GM12892 (cell line): ENCODE measurements around the gene EVI5L.

Experiments used
- DNase-seq: peaks from one replicate; pipeline ENCODE4 v3.0.0; 2011; ENCODE audit not compliant: insufficient read length
- FAIRE-seq: peaks from 2 replicates; lab custom pipeline; 2011; peaks lifted over from hg19 to GRCh38; lab: Jason Lieb, UNC
- POLR2A ChIP-seq: IDR thresholded peaks from 2 replicates; pipeline ENCODE4 v1.6.1; 2011; ENCODE audit warnings: low read depth, low read length, control low read depth
- POLR2AphosphoS5 ChIP-seq: IDR thresholded peaks from 2 replicates; pipeline ENCODE4 v1.6.1; 2011; ENCODE audit warnings: low read depth, low read length, control low read depth
- TAF1 ChIP-seq: IDR thresholded peaks from 2 replicates; pipeline ENCODE4 v1.6.1; 2011; ENCODE audit warnings: low read depth, mild to moderate bottlenecking, control low read depth, low read length, borderline replicate concordance

The EVI5L gene

GRCh38 chr19:7872306-7873204 is 42.5 kb downstream of the EVI5L start:
- DNase-seq, result no peak
- TF ChIP-seq POLR2A, result no peak
- TF ChIP-seq POLR2AphosphoS5, result no peak
- TF ChIP-seq TAF1, result no peak
- FAIRE-seq, result no peak

- no peak for FAIRE-seq
- TF ChIP-seq POLR2AphosphoS5, result no peak
- no peak for TF ChIP-seq POLR2A
- TF ChIP-seq TAF1, result no peak
Measured at GRCh38 chr19:7873304-7874075, 43.5 kb downstream of the EVI5L start.

GRCh38 chr19:7874076-7874896 is 44.3 kb downstream of the EVI5L start, which contains the start of gene PRR36:
PRR36 (minus strand) TSS chr19:7874390; CDS start chr19:7873689, 701 bp downstream.
- FAIRE-seq (no peak), DNase-seq (no peak)
- TF ChIP-seq TAF1, result no peak
- no peak for TF ChIP-seq POLR2A
- no peak for TF ChIP-seq POLR2AphosphoS5

More at GRCh38 chr19:7873304-7874075, 43.5 kb downstream of the EVI5L start:
- DNase-seq, result no peak

- TF ChIP-seq POLR2A, result no peak
- no peak for TF ChIP-seq POLR2AphosphoS5
- no peak for TF ChIP-seq TAF1
- FAIRE-seq, result no peak
- no peak for DNase-seq
Measured at GRCh38 chr19:7874897-7875273, 44.9 kb downstream of the EVI5L start.

- FAIRE-seq (no peak), DNase-seq (no peak)
- TF ChIP-seq POLR2A (no peak), TAF1 (no peak), POLR2AphosphoS5 (no peak)
Measured at GRCh38 chr19:7877249-7877836, 47.3 kb downstream of the EVI5L start.

- DNase-seq (no peak), FAIRE-seq (no peak)
- TF ChIP-seq TAF1, result no peak
- no peak for TF ChIP-seq POLR2A
- TF ChIP-seq POLR2AphosphoS5, result no peak
Measured at GRCh38 chr19:7879111-7879807, 49.2 kb downstream of the EVI5L start.

- DNase-seq, result no peak
- TF ChIP-seq TAF1, result no peak
- TF ChIP-seq POLR2AphosphoS5, result no peak
- FAIRE-seq, result no peak
Measured at GRCh38 chr19:7879836-7880235, 49.8 kb downstream of the EVI5L start.

GRCh38 chr19:7881910-7882309 is 51.9 kb downstream of the EVI5L start:
- no peak for TF ChIP-seq TAF1
- TF ChIP-seq POLR2AphosphoS5, result no peak
- no peak for TF ChIP-seq POLR2A
- FAIRE-seq, result no peak
- DNase-seq, result no peak

- DNase-seq (no peak), FAIRE-seq (no peak)
- TF ChIP-seq POLR2AphosphoS5 (no peak), TAF1 (no peak), POLR2A (no peak)
Measured at GRCh38 chr19:7883105-7883504, 53.1 kb downstream of the EVI5L start.

GRCh38 chr19:7883796-7884570 is 54.0 kb downstream of the EVI5L start:
- no peak for DNase-seq
- FAIRE-seq, result no peak
- TF ChIP-seq POLR2A (no peak), POLR2AphosphoS5 (no peak), TAF1 (no peak)
